ENCODE measurements around the gene PLAC1.

PLAC1 gene

GRCh38 chrX:134632355-134632754 is 25.9 kb downstream of the PLAC1 start:
- Mint-ChIP-seq H3K27ac (no peak overlapping the region), H3K4me1 (ENCODE audit: low read depth) (peaks cover 33% of the 10 kb centered on the region), H3K36me3 (ENCODE audit: low read depth) (no peaks in the 10 kb centered on the region), H3K9me3 (no peaks in the 10 kb centered on the region), H3K4me3 (no peak overlapping the region), H3K27me3 (no peaks in the 10 kb centered on the region)
- intact Hi-C loops (cut with micrococcal nuclease): no loop called here

DNA sequence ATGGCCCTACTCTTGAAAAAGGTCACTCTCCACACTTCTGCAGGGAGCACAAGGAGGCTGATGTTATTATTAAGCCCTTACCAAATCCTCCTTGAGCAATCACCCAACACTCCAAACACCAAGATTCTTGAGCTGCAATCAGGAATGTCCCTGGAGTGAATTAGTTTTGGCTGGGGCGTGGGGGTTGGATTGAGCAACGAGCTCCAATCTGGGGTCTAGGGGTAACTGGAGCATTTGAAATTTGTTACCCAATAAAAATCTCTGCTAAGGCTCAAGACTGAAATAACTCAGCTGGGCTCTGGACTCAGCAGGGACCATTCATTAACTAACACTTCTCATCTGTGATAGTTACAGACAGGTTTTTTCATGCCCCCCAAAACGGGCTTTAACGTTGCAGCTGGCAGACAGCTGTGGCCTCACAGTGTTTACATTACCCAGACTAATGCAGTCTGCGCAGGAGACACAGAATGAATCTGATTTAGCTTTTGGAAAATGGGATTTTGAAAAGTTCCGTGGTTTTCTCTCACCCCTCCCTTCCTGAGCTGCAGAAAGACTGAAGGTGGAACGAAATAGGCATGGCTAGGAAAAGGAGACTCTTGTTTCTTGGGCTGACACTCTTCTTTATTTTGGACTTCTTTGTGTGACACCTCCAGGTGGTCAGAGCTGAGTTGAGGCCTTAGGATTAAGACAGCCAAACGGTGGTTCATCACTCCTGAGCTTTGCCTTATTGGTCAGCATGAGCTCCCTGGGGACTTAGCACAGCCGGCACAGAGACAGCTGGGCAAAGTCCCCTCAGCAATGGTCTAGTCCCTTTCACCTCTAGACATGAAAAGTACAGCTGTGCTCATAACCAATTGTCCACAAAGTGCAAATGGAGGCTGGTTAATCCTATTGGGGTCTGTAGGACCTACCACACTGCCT is 26.6 kb downstream of the PLAC1 start:
- no peak overlapping the region for H3K4me3 Mint-ChIP-seq
- intact Hi-C loops (cut with micrococcal nuclease): no loop called here
- no peaks in the 10 kb centered on the region for H3K9me3 Mint-ChIP-seq
- H3K36me3 Mint-ChIP-seq (ENCODE audit: low read depth): no peaks in the 10 kb centered on the region
- H3K27ac Mint-ChIP-seq: no peak overlapping the region
- H3K27me3 Mint-ChIP-seq: no peaks in the 10 kb centered on the region
- H3K4me1 Mint-ChIP-seq (ENCODE audit: low read depth): peaks cover 28% of the 10 kb centered on the region

DNA sequence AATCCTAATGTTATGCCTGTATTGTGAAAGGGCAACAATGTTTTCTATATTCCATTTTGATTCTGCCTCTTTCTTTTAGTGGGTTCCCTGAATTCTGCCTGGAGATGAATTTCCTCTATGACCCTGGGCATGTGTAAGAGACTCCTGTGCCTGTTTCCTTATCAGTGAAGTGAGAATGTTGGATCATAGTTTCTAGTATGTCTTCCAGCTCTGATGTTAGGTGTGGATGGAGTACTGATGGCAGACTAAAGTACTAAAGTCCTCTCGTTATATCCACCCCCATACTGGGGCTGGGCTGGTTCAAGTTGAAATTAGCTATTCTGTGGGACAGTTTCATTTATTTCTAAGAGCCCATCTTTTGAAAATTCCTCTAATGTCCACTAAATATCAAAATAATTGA is 29.6 kb downstream of the PLAC1 start:
- no peaks in the 10 kb centered on the region for H3K27me3 Mint-ChIP-seq
- no peak overlapping the region for H3K27ac Mint-ChIP-seq
- no peaks in the 10 kb centered on the region for H3K9me3 Mint-ChIP-seq
- H3K4me1 Mint-ChIP-seq (ENCODE audit: low read depth): peaks cover 17% of the 10 kb centered on the region
- H3K4me3 Mint-ChIP-seq: no peak overlapping the region
- intact Hi-C loops (cut with micrococcal nuclease): no loop called here
- no peaks in the 10 kb centered on the region for H3K36me3 Mint-ChIP-seq (ENCODE audit: low read depth)

GRCh38 chrX:134626434-134626833 is 31.8 kb downstream of the PLAC1 start:
- Mint-ChIP-seq H3K4me3 (no peak overlapping the region), H3K9me3 (no peaks in the 10 kb centered on the region), H3K27me3 (no peaks in the 10 kb centered on the region), H3K36me3 (ENCODE audit: low read depth) (no peaks in the 10 kb centered on the region), H3K27ac (peak overlapping the region; percentile 51), H3K4me1 (ENCODE audit: low read depth) (peaks cover 23% of the 10 kb centered on the region)
- intact Hi-C loops (cut with micrococcal nuclease): no loop called here

DNA sequence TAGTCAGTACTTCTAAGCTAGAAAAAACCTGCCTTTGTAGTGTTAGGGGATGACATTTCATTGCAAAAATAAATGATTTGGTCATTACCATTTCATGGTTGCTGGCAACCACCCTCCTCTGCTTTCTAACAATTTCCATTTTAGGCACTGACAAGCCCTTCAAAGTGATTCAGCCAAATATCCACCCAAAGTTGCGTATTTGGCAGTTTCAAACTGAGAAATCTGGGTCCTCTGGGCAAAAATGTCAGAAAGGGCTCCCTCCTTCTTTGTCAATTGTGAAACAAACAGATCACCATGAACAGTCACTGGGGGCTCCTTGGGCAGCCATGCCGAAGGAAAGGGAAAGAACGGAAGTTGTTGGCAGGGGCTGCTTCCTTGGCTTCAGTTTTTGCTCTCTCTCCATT is 33.0 kb downstream of the PLAC1 start:
- Mint-ChIP-seq H3K4me1 (ENCODE audit: low read depth) (peaks cover 23% of the 10 kb centered on the region), H3K27me3 (no peaks in the 10 kb centered on the region), H3K27ac (no peak overlapping the region), H3K9me3 (no peaks in the 10 kb centered on the region), H3K4me3 (no peak overlapping the region), H3K36me3 (ENCODE audit: low read depth) (no peaks in the 10 kb centered on the region)
- intact Hi-C loops (cut with micrococcal nuclease): no loop called here

DNA sequence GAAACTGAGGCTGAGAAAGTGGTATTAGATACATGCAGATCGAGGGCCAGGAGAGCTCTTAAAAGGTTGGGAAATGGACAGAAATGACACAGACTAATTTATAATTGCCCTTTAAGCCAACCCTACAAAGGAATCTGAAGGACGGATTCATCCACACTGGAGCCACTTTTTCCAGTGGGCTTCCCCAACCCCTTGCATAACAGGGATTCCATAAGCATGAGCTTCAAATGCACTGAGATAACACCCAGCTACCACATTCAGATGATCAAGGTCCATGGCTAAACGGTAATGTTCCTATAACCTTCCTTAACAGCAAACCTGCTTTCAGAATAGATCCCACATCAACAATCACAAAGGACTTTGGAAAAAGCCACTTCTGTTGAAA is 34.2 kb downstream of the PLAC1 start:
- intact Hi-C loops (cut with micrococcal nuclease): no loop called here
- no peaks in the 10 kb centered on the region for H3K9me3 Mint-ChIP-seq
- no peak overlapping the region for H3K4me3 Mint-ChIP-seq

DNA sequence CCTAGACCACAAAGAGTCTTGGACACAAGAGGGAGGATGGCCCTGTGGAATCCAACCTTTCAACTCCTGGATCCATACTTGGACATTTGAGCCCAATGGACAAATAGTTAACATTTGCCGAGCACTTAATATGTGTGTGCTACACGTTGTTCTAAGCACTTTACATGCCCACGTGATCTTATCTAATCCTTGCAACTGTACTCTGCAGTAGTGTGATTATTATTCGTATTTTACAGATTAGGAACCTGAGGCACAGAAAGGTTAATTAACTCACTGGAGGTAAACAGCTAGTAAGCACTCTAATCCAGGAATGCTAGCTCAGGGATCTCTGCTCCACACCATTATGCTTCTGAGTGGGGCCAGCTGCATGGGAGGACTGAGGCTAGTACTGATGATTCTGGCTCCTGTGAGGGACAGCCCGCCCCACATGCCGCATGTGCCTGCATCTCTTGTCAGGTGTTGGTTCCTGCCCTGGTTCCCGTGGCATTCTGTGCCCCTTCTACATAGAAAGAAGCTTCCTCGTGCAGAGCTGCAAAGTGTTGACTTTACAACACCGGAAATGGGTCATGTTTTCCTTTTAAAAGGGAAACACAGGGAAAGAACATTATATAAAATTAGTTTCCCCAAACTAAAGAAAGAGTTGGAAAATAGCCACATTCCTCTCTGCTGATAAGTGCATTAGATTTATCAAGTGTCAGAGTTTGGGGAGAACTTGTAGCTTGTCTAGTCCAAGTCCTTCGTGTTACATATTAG is 34.8 kb downstream of the PLAC1 start:
- Mint-ChIP-seq H3K36me3 (ENCODE audit: low read depth) (no peaks in the 10 kb centered on the region), H3K27ac (no peak overlapping the region)
- intact Hi-C loops (cut with micrococcal nuclease): no loop called here

More for the DNA sequence above, 34.2 kb downstream of the PLAC1 start:
- Mint-ChIP-seq H3K4me1 (ENCODE audit: low read depth) (peaks cover 23% of the 10 kb centered on the region), H3K27me3 (no peaks in the 10 kb centered on the region), H3K27ac (no peak overlapping the region), H3K36me3 (ENCODE audit: low read depth) (no peaks in the 10 kb centered on the region)

GRCh38 chrX:134622813-134623185 is 35.5 kb downstream of the PLAC1 start:
- Mint-ChIP-seq H3K4me1 (ENCODE audit: low read depth) (peaks cover 16% of the 10 kb centered on the region), H3K27ac (no peak overlapping the region), H3K36me3 (ENCODE audit: low read depth) (no peaks in the 10 kb centered on the region), H3K9me3 (no peaks in the 10 kb centered on the region), H3K4me3 (no peak overlapping the region), H3K27me3 (no peaks in the 10 kb centered on the region)
- intact Hi-C loops (cut with micrococcal nuclease): no loop called here

More for the DNA sequence above, 34.8 kb downstream of the PLAC1 start:
- Mint-ChIP-seq H3K9me3 (no peaks in the 10 kb centered on the region), H3K27me3 (no peaks in the 10 kb centered on the region), H3K4me3 (no peak overlapping the region), H3K4me1 (ENCODE audit: low read depth) (peaks cover 21% of the 10 kb centered on the region)

GRCh38 chrX:134622056-134622812 is 36.0 kb downstream of the PLAC1 start:
- Mint-ChIP-seq H3K27me3 (no peaks in the 10 kb centered on the region), H3K36me3 (ENCODE audit: low read depth) (no peaks in the 10 kb centered on the region), H3K27ac (peak overlapping the region; percentile 41), H3K4me1 (ENCODE audit: low read depth) (peaks cover 11% of the 10 kb centered on the region), H3K4me3 (no peak overlapping the region), H3K9me3 (no peaks in the 10 kb centered on the region)
- intact Hi-C loops (cut with micrococcal nuclease): no loop called here

DNA sequence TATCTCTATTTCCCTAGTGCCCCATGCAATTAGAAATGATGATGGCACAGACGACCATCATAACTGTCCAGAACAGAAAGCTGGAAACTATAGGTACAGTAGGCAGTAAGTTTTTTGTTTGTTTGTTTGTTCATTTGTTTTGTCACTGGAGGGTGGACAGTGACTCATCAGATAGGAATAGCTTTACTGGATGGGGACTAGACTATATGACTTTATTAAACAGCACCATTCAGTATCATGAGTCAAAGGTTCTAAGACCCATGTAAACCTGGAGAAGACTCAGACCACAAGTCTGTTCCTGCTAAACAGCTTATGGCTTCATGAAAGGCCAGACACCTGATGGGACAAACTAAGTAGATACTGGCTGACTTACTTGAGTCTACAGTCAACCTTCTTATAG is 38.4 kb downstream of the PLAC1 start:
- H3K36me3 Mint-ChIP-seq (ENCODE audit: low read depth): no peaks in the 10 kb centered on the region
- peaks cover 6% of the 10 kb centered on the region for H3K4me1 Mint-ChIP-seq (ENCODE audit: low read depth)
- intact Hi-C loops (cut with micrococcal nuclease): no loop called here
- H3K27me3 Mint-ChIP-seq: no peaks in the 10 kb centered on the region
- H3K9me3 Mint-ChIP-seq: no peaks in the 10 kb centered on the region
- no peak overlapping the region for H3K27ac Mint-ChIP-seq
- H3K4me3 Mint-ChIP-seq: no peak overlapping the region

GRCh38 chrX:134613396-134613795 is 44.9 kb downstream of the PLAC1 start:
- H3K4me1 Mint-ChIP-seq (ENCODE audit: low read depth): no peaks in the 10 kb centered on the region
- H3K27me3 Mint-ChIP-seq: peaks cover 2% of the 10 kb centered on the region

DNA sequence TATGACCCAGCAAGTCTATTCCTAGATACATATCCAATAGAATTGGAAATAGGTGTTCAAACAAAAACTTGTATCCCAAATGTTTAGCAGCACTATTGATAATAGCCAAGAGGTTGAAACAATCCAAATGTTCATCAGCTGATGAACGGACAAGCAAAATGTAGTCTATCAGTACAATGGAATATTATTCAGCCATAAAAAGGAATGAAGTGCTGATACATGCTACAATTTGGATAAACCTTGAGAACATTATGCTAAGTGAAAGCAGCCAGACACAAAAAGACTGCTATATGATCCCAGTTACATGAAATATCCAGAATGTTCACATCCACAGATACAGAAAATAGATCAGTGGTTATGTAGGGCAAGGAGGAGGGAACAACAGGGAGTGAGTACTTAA is 50.1 kb downstream of the PLAC1 start:
- Mint-ChIP-seq H3K27ac (no peak overlapping the region), H3K4me1 (ENCODE audit: low read depth) (no peaks in the 10 kb centered on the region), H3K9me3 (no peaks in the 10 kb centered on the region), H3K4me3 (no peak overlapping the region), H3K27me3 (no peaks in the 10 kb centered on the region), H3K36me3 (ENCODE audit: low read depth) (no peaks in the 10 kb centered on the region)
- intact Hi-C loops (cut with micrococcal nuclease): no loop called here

More at GRCh38 chrX:134613396-134613795, 44.9 kb downstream of the PLAC1 start:
- Mint-ChIP-seq H3K9me3 (no peaks in the 10 kb centered on the region), H3K36me3 (ENCODE audit: low read depth) (no peaks in the 10 kb centered on the region), H3K27ac (no peak overlapping the region), H3K4me3 (no peak overlapping the region)
- intact Hi-C loops (cut with micrococcal nuclease): no loop called here

- H3K27me3 Mint-ChIP-seq: no peaks in the 10 kb centered on the region
- no peak overlapping the region for H3K27ac Mint-ChIP-seq
- no peaks in the 10 kb centered on the region for H3K4me1 Mint-ChIP-seq (ENCODE audit: low read depth)
- H3K9me3 Mint-ChIP-seq: no peaks in the 10 kb centered on the region
- H3K36me3 Mint-ChIP-seq (ENCODE audit: low read depth): no peaks in the 10 kb centered on the region
- H3K4me3 Mint-ChIP-seq: no peak overlapping the region
- intact Hi-C loops (cut with micrococcal nuclease): no loop called here
Observed at GRCh38 chrX:134607523-134607922, 50.7 kb downstream of the PLAC1 start.

All from dendritic cell treated with granulocyte-macrophage colony-stimulating factor and Interleukin-4, amounts not matched to agents 40 ng/mL and 50 ng/mL, for 4 days (primary cell).